Measurements from ENCODE around the gene NUB1.

Gene NUB1

DNA sequence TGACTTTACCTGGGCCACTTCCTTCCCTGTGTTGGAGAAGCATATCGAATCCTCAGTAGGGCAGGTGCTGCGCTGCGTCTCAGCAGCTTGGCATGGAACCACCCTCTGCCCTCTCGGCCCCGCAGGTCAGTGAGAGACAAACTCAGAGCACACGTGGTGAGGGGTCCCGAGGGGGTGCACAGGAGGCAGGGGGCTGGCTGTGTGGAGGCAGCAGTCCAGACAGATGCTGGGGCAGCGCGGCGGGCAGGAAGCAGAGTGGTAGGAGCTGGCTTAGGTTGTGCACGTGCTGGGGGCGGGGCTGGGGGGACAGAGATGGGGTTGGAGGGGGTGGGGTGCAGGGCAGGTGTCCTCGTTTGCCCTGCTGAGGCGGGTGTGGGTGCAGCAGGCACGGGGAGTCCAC, 33.1 kb downstream of the NUB1 start:
- peaks cover 44 to 70% of the 10 kb centered on the region in 2 donors for H3K36me3 ChIP-seq (ENCODE audit: control insufficient read depth in 1 of 2, insufficient read depth in 2 of 2, low read length in 2 of 2)
- H3K27me3 ChIP-seq (ENCODE audit: control insufficient read depth in 1 of 2, insufficient read depth in 2 of 2, low read length in 2 of 2): no peaks in the 10 kb centered on the region
- H3K27ac ChIP-seq (ENCODE audit: low read depth, low read length): no peak overlapping the region
- H3K4me3 ChIP-seq (ENCODE audit: low read depth in 1 of 2, low read length in 2 of 2): no peak overlapping the region
- H3K9ac ChIP-seq (ENCODE audit: low read depth in 1 of 2, low read length in 2 of 2): no peak overlapping the region
- no peaks in the 10 kb centered on the region for H3K4me1 ChIP-seq (ENCODE audit: control insufficient read depth in 1 of 2, insufficient read depth in 2 of 2, low read length in 2 of 2)
- no peaks in the 10 kb centered on the region for H3K9me3 ChIP-seq (ENCODE audit: control insufficient read depth in 1 of 2, low read length in 2 of 2)

DNA sequence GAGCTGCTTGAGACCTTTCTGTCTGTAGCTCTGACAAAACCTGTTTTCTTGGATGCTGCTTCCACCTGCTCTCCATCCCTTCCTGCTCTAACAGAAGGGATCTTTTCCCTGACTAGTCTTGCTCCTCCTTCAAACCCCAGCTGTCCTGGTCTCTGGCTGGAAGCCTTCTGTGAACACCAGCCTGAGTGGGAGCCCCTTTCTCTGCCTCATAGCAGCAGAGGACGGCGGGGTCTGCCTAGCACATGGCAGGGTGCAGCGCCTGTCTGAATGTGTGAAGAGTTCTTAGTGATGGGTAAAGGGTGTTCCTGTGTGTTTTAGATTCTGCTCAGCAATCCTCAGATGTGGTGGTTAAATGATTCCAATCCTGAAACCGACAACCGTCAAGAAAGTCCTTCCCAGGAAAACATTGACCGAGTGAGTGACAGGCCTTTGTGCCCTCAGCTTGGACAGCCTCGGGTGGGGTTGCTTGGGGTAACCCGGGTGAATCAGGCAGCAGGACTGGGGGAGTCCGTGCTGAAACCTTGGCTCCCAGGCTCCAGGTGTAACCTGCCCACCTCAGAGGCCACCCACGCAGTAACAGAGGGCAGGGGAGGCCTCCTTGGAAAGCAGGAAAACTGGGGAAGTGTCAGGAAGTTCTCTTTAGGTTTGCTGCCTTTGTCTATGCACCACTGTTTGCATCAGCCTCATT, 34.1 kb downstream of the NUB1 start:
- Histone ChIP-seq H3K27me3 (ENCODE audit: control insufficient read depth in 1 of 2, insufficient read depth in 2 of 2, low read length in 2 of 2) (no peaks in the 10 kb centered on the region), H3K4me3 (ENCODE audit: low read depth in 1 of 2, low read length in 2 of 2) (no peak overlapping the region), H3K9me3 (ENCODE audit: control insufficient read depth in 1 of 2, low read length in 2 of 2) (no peaks in the 10 kb centered on the region), H3K4me1 (ENCODE audit: control insufficient read depth in 1 of 2, insufficient read depth in 2 of 2, low read length in 2 of 2) (no peaks in the 10 kb centered on the region), H3K27ac (ENCODE audit: low read depth, low read length) (no peak overlapping the region), H3K9ac (ENCODE audit: low read depth in 1 of 2, low read length in 2 of 2) (no peak overlapping the region), H3K36me3 (ENCODE audit: control insufficient read depth in 1 of 2, insufficient read depth in 2 of 2, low read length in 2 of 2) (peaks cover 41 to 68% of the 10 kb centered on the region in 2 donors)

GRCh38 chr7:151376218-151376902, 34.7 kb downstream of the NUB1 start:
- no peak overlapping the region for H3K4me3 ChIP-seq (ENCODE audit: low read depth in 1 of 2, low read length in 2 of 2)
- H3K9ac ChIP-seq (ENCODE audit: low read depth in 1 of 2, low read length in 2 of 2): no peak overlapping the region
- H3K27me3 ChIP-seq (ENCODE audit: control insufficient read depth in 1 of 2, insufficient read depth in 2 of 2, low read length in 2 of 2): peaks cover 0 to 4% of the 10 kb centered on the region in 2 donors
- H3K36me3 ChIP-seq (ENCODE audit: control insufficient read depth in 1 of 2, insufficient read depth in 2 of 2, low read length in 2 of 2): peaks cover 34 to 64% of the 10 kb centered on the region in 2 donors
- H3K27ac ChIP-seq (ENCODE audit: low read depth, low read length): no peak overlapping the region
- H3K9me3 ChIP-seq (ENCODE audit: control insufficient read depth in 1 of 2, low read length in 2 of 2): no peaks in the 10 kb centered on the region
- peaks cover 0 to 3% of the 10 kb centered on the region in 2 donors for H3K4me1 ChIP-seq (ENCODE audit: control insufficient read depth in 1 of 2, insufficient read depth in 2 of 2, low read length in 2 of 2)

DNA sequence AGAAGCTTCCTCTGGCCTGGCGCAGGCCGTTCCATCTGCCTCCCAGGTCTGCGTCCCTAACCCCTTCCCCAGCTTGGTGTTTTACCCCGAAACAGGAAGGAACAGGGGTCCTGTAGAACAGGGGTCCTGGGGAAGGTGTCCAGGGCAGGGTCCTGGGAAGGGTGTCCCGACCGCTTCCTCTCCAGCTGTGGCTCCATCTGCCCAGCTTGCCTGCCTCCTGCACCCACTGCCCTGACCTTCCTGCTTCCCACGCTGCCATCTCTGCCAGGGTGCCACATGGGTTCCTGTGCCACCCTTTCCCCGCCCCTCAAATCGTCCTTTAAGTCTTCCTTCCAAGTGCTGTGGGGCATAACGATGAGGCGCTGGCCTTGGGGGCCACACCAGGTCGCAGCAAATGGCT, 35.8 kb downstream of the NUB1 start:
- H3K27ac ChIP-seq (ENCODE audit: low read depth, low read length): no peak overlapping the region
- no peak overlapping the region for H3K4me3 ChIP-seq (ENCODE audit: low read depth in 1 of 2, low read length in 2 of 2)
- peaks cover 6 to 9% of the 10 kb centered on the region in 2 donors for H3K4me1 ChIP-seq (ENCODE audit: control insufficient read depth in 1 of 2, insufficient read depth in 2 of 2, low read length in 2 of 2)
- no peaks in the 10 kb centered on the region for H3K9me3 ChIP-seq (ENCODE audit: control insufficient read depth in 1 of 2, low read length in 2 of 2)
- H3K9ac ChIP-seq (ENCODE audit: low read depth in 1 of 2, low read length in 2 of 2): no peak overlapping the region
- peaks cover 9 to 10% of the 10 kb centered on the region in 2 donors for H3K27me3 ChIP-seq (ENCODE audit: control insufficient read depth in 1 of 2, insufficient read depth in 2 of 2, low read length in 2 of 2)
- peaks cover 34 to 57% of the 10 kb centered on the region in 2 donors for H3K36me3 ChIP-seq (ENCODE audit: control insufficient read depth in 1 of 2, insufficient read depth in 2 of 2, low read length in 2 of 2)

DNA sequence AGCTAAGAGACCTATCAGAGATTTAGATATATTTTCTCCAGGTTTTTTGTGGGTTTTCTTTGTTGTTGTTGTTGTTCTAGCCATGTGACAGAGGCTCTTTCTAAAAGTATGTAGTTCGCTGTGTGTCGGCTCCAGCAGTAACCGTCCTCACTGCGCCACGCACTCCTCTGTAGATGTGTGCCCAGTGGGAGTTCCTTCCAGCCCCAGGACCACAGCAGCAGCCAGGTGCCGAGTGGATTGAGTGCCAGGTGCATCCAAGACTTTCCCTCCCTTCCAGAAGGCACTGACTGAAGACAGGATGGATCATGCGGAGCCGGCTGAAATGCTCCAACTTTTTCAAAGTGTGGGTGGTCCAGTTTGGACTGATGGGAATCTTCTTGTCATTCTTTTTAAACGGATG, 36.4 kb downstream of the NUB1 start:
- Histone ChIP-seq H3K4me1 (ENCODE audit: control insufficient read depth in 1 of 2, insufficient read depth in 2 of 2, low read length in 2 of 2) (peaks cover 6 to 9% of the 10 kb centered on the region in 2 donors), H3K4me3 (ENCODE audit: low read depth in 1 of 2, low read length in 2 of 2) (no peak overlapping the region), H3K9me3 (ENCODE audit: control insufficient read depth in 1 of 2, low read length in 2 of 2) (no peaks in the 10 kb centered on the region), H3K36me3 (ENCODE audit: control insufficient read depth in 1 of 2, insufficient read depth in 2 of 2, low read length in 2 of 2) (peaks cover 32 to 51% of the 10 kb centered on the region in 2 donors), H3K27me3 (ENCODE audit: control insufficient read depth in 1 of 2, insufficient read depth in 2 of 2, low read length in 2 of 2) (peaks cover 13 to 14% of the 10 kb centered on the region in 2 donors), H3K27ac (ENCODE audit: low read depth, low read length) (no peak overlapping the region), H3K9ac (ENCODE audit: low read depth in 1 of 2, low read length in 2 of 2) (no peak overlapping the region)

DNA sequence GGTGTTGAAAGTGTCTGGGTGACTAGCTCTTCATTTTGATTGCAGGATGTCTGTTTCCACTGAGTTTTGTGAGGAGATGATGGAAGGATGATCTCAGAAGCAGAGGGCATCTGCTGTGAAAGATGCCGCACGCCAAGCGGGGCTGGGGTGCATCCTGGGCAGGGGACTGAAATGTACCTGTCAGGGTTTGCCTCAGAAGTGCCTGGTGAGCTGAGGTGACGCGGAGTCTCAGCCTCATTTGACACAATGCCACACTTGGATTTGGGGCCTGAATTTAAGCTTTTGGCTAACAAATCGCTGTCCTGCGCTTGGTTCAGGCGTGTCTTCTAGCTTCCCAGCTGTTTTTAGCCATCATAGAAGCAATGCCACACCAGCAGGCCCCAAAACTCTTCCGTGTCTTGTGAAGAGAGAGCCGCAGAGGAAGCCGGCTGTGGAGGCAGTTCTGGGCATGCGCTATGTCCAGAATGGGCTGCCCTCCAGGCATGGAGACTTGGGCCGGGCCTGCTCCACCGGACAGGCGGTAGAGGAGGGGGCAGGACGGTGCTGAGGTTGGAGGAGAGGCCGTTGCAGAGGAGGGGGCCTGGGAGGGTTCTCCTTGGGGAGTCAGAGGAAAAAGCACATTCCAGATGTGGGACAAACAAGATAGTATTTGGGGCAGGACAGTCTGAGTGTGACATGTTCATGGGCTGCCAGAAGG, 37.0 kb downstream of the NUB1 start:
- peaks cover 13 to 14% of the 10 kb centered on the region in 2 donors for H3K27me3 ChIP-seq (ENCODE audit: control insufficient read depth in 1 of 2, insufficient read depth in 2 of 2, low read length in 2 of 2)
- H3K36me3 ChIP-seq (ENCODE audit: control insufficient read depth in 1 of 2, insufficient read depth in 2 of 2, low read length in 2 of 2): peaks cover 26 to 45% of the 10 kb centered on the region in 2 donors
- no peak overlapping the region for H3K27ac ChIP-seq (ENCODE audit: low read depth, low read length)
- H3K4me3 ChIP-seq (ENCODE audit: low read depth in 1 of 2, low read length in 2 of 2): no peak overlapping the region
- no peaks in the 10 kb centered on the region for H3K9me3 ChIP-seq (ENCODE audit: control insufficient read depth in 1 of 2, low read length in 2 of 2)
- no peak overlapping the region for H3K9ac ChIP-seq (ENCODE audit: low read depth in 1 of 2, low read length in 2 of 2)
- peaks cover 6 to 9% of the 10 kb centered on the region in 2 donors for H3K4me1 ChIP-seq (ENCODE audit: control insufficient read depth in 1 of 2, insufficient read depth in 2 of 2, low read length in 2 of 2)

- no peak overlapping the region for H3K27ac ChIP-seq (ENCODE audit: low read depth, low read length)
- no peak overlapping the region for H3K4me3 ChIP-seq (ENCODE audit: low read depth in 1 of 2, low read length in 2 of 2)
- no peaks in the 10 kb centered on the region for H3K9me3 ChIP-seq (ENCODE audit: control insufficient read depth in 1 of 2, low read length in 2 of 2)
- peaks cover 13 to 14% of the 10 kb centered on the region in 2 donors for H3K27me3 ChIP-seq (ENCODE audit: control insufficient read depth in 1 of 2, insufficient read depth in 2 of 2, low read length in 2 of 2)
- H3K36me3 ChIP-seq (ENCODE audit: control insufficient read depth in 1 of 2, insufficient read depth in 2 of 2, low read length in 2 of 2): peaks cover 26 to 40% of the 10 kb centered on the region in 2 donors
- peaks cover 6 to 9% of the 10 kb centered on the region in 2 donors for H3K4me1 ChIP-seq (ENCODE audit: control insufficient read depth in 1 of 2, insufficient read depth in 2 of 2, low read length in 2 of 2)
- no peak overlapping the region for H3K9ac ChIP-seq (ENCODE audit: low read depth in 1 of 2, low read length in 2 of 2)
These were observed 37.5 kb downstream of the NUB1 start for GRCh38 chr7:151379193-151379520.

GRCh38 chr7:151379534-151380198, 38.1 kb downstream of the NUB1 start:
- peaks cover 24 to 35% of the 10 kb centered on the region in 2 donors for H3K36me3 ChIP-seq (ENCODE audit: control insufficient read depth in 1 of 2, insufficient read depth in 2 of 2, low read length in 2 of 2)
- H3K27ac ChIP-seq (ENCODE audit: low read depth, low read length): no peak overlapping the region
- H3K9me3 ChIP-seq (ENCODE audit: control insufficient read depth in 1 of 2, low read length in 2 of 2): no peaks in the 10 kb centered on the region
- H3K9ac ChIP-seq (ENCODE audit: low read depth in 1 of 2, low read length in 2 of 2): no peak overlapping the region
- H3K4me3 ChIP-seq (ENCODE audit: low read depth in 1 of 2, low read length in 2 of 2): no peak overlapping the region
- peaks cover 13 to 14% of the 10 kb centered on the region in 2 donors for H3K27me3 ChIP-seq (ENCODE audit: control insufficient read depth in 1 of 2, insufficient read depth in 2 of 2, low read length in 2 of 2)
- H3K4me1 ChIP-seq (ENCODE audit: control insufficient read depth in 1 of 2, insufficient read depth in 2 of 2, low read length in 2 of 2): peaks cover 6 to 9% of the 10 kb centered on the region in 2 donors

DNA sequence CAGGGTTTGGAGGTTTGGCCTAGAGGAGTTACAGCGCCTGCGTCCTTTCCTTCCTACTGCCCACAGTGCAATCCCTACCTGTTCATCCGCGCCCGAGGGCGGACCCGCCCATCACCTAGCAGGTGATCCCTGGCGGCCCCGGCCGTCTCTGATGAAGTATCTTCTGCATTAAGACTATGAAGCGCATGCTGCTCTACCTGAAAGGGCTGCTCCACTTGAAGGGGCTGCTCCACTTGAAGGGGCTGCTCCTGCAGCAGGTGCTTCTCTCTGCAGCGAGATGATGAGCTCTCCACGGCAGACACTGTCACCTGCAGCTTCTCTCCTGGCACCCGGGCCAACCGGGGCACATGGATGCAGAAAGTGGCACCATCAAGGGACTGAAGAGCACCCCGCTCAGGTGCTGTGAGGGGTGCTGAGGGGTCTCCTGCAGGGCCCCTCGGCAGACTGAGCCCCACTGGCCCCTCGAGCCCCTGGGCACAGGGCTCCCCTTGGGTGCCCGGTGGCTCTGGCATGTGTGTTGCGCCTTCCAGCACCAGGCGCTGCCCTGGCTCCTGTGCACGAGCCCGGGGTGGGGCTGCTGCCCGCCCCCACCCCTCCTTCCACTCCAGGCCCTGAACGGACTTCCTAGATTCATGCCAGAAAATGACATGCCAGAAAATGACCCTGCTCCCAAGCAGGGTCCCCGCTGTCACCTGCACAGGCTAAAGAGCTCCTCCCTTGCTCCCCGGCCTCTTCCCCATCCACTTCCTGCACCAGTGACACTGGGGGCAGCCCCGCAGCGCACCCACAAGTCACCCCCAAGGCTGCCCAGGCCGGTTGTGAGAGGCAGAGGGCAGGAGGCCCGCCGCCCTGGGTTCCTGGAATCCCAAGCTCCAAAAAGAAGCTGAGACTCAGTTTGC, 38.8 kb downstream of the NUB1 start:
- Histone ChIP-seq H3K4me1 (ENCODE audit: control insufficient read depth in 1 of 2, insufficient read depth in 2 of 2, low read length in 2 of 2) (peaks cover 6 to 9% of the 10 kb centered on the region in 2 donors), H3K27me3 (ENCODE audit: control insufficient read depth in 1 of 2, insufficient read depth in 2 of 2, low read length in 2 of 2) (peaks cover 13 to 14% of the 10 kb centered on the region in 2 donors), H3K9ac (ENCODE audit: low read depth in 1 of 2, low read length in 2 of 2) (no peak overlapping the region), H3K36me3 (ENCODE audit: control insufficient read depth in 1 of 2, insufficient read depth in 2 of 2, low read length in 2 of 2) (peaks cover 22 to 31% of the 10 kb centered on the region in 2 donors), H3K27ac (ENCODE audit: low read depth, low read length) (no peak overlapping the region), H3K4me3 (ENCODE audit: low read depth in 1 of 2, low read length in 2 of 2) (no peak overlapping the region), H3K9me3 (ENCODE audit: control insufficient read depth in 1 of 2, low read length in 2 of 2) (no peaks in the 10 kb centered on the region)

Data from duodenal mucosa (tissue), 2 donors.